ENCODE results near the gene TAL1.

TAL1 gene

GRCh38 chr1:47188791-47189785 is 42.9 kb downstream of the TAL1 start:
- no peak overlapping the region for H3K4me2 ChIP-seq (ENCODE audit: low read length)
- WGBS (ENCODE audit: extremely low coverage, insufficient coverage, insufficient read length), result no CpG with 5 or more reads among the region's 7 CpGs
- no peak overlapping the region for H3K27ac ChIP-seq (ENCODE audit: low read depth, low read length)
- H4K8ac ChIP-seq (ENCODE audit: low read depth, low read length), result no peak overlapping the region
- no peaks in the 10 kb centered on the region for H3K27me3 ChIP-seq (ENCODE audit: insufficient read depth, low read length)
- no peak overlapping the region for H2AFZ ChIP-seq (ENCODE audit: insufficient read depth, low read length, poor library complexity)
- no peaks in the 10 kb centered on the region for H3K79me2 ChIP-seq (ENCODE audit: control insufficient read depth, insufficient read depth, low read length, poor library complexity)
- no peak overlapping the region for H2AK5ac ChIP-seq (ENCODE audit: low read length)
- H4K91ac ChIP-seq (ENCODE audit: low read depth, low read length), result no peak overlapping the region
- no peak overlapping the region for H3K9ac ChIP-seq (ENCODE audit: low read length)
- no peak overlapping the region for H3K4me3 ChIP-seq (ENCODE audit: low read depth, low read length)
- peaks cover 5% of the 10 kb centered on the region for H3K9me3 ChIP-seq (ENCODE audit: insufficient read depth, low read depth, low read length)
- no peak overlapping the region for H3K14ac ChIP-seq (ENCODE audit: low read length)
- no peak overlapping the region for H3K18ac ChIP-seq (ENCODE audit: low read length)
- no peak overlapping the region for H4K12ac ChIP-seq (ENCODE audit: low read depth, low read length)
- DNase-seq, result no peak
- H3K4me1 ChIP-seq (ENCODE audit: control insufficient read depth in 1 of 2, insufficient read depth in 2 of 2, low read length in 2 of 2), result peaks cover 0 to 4% of the 10 kb centered on the region in 2 experiments
- no peak overlapping the region for H2BK12ac ChIP-seq (ENCODE audit: low read length)
- no peaks in the 10 kb centered on the region for H3K79me1 ChIP-seq (ENCODE audit: low read length)
- H2BK120ac ChIP-seq (ENCODE audit: insufficient read depth, low read length, poor library complexity), result no peak overlapping the region
- H3K4ac ChIP-seq (ENCODE audit: low read depth, low read length), result no peak overlapping the region
- H3K23ac ChIP-seq (ENCODE audit: low read length), result no peak overlapping the region
- no peaks in the 10 kb centered on the region for H3K36me3 ChIP-seq (ENCODE audit: control insufficient read depth in 1 of 2, insufficient read depth in 2 of 2, low read length in 2 of 2)
- no peak overlapping the region for H2BK5ac ChIP-seq (ENCODE audit: low read depth, low read length, poor library complexity)

- Histone ChIP-seq H2BK12ac (ENCODE audit: low read length) (no peak overlapping the region), H3K4me1 (ENCODE audit: control insufficient read depth in 1 of 2, insufficient read depth in 2 of 2, low read length in 2 of 2) (peaks cover 0 to 4% of the 10 kb centered on the region in 2 experiments), H4K8ac (ENCODE audit: low read depth, low read length) (no peak overlapping the region), H2BK5ac (ENCODE audit: low read depth, low read length, poor library complexity) (no peak overlapping the region), H3K4ac (ENCODE audit: low read depth, low read length) (no peak overlapping the region), H3K36me3 (ENCODE audit: control insufficient read depth in 1 of 2, insufficient read depth in 2 of 2, low read length in 2 of 2) (no peaks in the 10 kb centered on the region), H3K23ac (ENCODE audit: low read length) (no peak overlapping the region), H4K91ac (ENCODE audit: low read depth, low read length) (no peak overlapping the region), H3K9me3 (ENCODE audit: insufficient read depth, low read depth, low read length) (peaks cover 8% of the 10 kb centered on the region), H2AFZ (ENCODE audit: insufficient read depth, low read length, poor library complexity) (no peak overlapping the region), H3K27ac (ENCODE audit: low read depth, low read length) (no peak overlapping the region), H3K9ac (ENCODE audit: low read length) (no peak overlapping the region), H2BK120ac (ENCODE audit: insufficient read depth, low read length, poor library complexity) (no peak overlapping the region), H3K79me2 (ENCODE audit: control insufficient read depth, insufficient read depth, low read length, poor library complexity) (no peaks in the 10 kb centered on the region), H4K12ac (ENCODE audit: low read depth, low read length) (no peak overlapping the region), H3K4me3 (ENCODE audit: low read depth, low read length) (no peak overlapping the region), H3K79me1 (ENCODE audit: low read length) (no peaks in the 10 kb centered on the region), H3K4me2 (ENCODE audit: low read length) (no peak overlapping the region), H2AK5ac (ENCODE audit: low read length) (no peak overlapping the region), H3K14ac (ENCODE audit: low read length) (no peak overlapping the region), H3K18ac (ENCODE audit: low read length) (no peak overlapping the region), H3K27me3 (ENCODE audit: insufficient read depth, low read length) (no peaks in the 10 kb centered on the region)
- no CpG with 5 or more reads among the region's 2 CpGs for WGBS (ENCODE audit: extremely low coverage, insufficient coverage, insufficient read length)
- DNase-seq, result no peak
Observed at GRCh38 chr1:47187926-47188250, 44.1 kb downstream of the TAL1 start.

DNA sequence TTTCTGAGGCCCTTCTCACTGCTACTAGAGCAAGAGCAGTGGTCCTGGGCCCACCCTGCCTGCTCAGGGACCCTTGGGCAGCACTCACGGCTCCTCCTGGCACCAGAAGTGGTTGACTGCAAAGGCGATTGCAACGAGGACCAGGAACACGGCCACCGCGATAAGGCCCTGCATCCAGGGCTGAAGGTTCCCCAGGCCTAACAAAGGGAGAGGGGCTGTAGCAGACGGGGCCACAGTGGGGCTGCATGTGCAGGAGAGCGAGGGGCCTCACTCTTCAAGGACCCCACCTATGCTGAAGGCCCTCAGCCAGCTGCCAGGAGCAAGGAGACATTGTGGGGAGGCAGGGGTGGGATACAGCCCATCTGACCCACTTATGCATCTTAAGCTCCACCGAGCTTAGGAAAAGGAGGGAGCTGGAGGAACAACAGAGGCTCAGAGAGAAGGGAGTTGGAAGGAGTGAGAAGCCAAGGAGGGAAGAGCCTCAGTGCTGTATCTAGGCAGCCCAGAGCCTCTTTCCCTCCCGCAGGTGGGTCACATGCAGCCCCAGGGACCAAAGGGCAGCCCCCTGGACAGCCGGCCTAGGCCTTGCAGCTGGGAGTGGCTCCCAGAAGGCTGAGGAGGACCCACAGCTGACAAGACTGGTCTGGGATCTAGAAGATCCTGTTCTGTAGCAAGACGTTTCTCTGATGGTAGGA is 44.6 kb downstream of the TAL1 start:
- Histone ChIP-seq H3K9ac (ENCODE audit: low read length) (no peak overlapping the region), H3K27ac (ENCODE audit: low read depth, low read length) (no peak overlapping the region), H2AK5ac (ENCODE audit: low read length) (no peak overlapping the region), H4K12ac (ENCODE audit: low read depth, low read length) (no peak overlapping the region), H2BK12ac (ENCODE audit: low read length) (no peak overlapping the region), H4K8ac (ENCODE audit: low read depth, low read length) (no peak overlapping the region), H2BK120ac (ENCODE audit: insufficient read depth, low read length, poor library complexity) (no peak overlapping the region), H4K91ac (ENCODE audit: low read depth, low read length) (no peak overlapping the region), H3K4me2 (ENCODE audit: low read length) (no peak overlapping the region), H3K27me3 (ENCODE audit: insufficient read depth, low read length) (no peaks in the 10 kb centered on the region), H3K4me3 (ENCODE audit: low read depth, low read length) (no peak overlapping the region), H2BK5ac (ENCODE audit: low read depth, low read length, poor library complexity) (no peak overlapping the region), H3K14ac (ENCODE audit: low read length) (no peak overlapping the region), H3K4ac (ENCODE audit: low read depth, low read length) (no peak overlapping the region), H3K79me1 (ENCODE audit: low read length) (no peaks in the 10 kb centered on the region), H2AFZ (ENCODE audit: insufficient read depth, low read length, poor library complexity) (no peak overlapping the region), H3K9me3 (ENCODE audit: insufficient read depth, low read depth, low read length) (peaks cover 8% of the 10 kb centered on the region), H3K4me1 (ENCODE audit: control insufficient read depth in 1 of 2, insufficient read depth in 2 of 2, low read length in 2 of 2) (peaks cover 0 to 4% of the 10 kb centered on the region in 2 experiments), H3K23ac (ENCODE audit: low read length) (no peak overlapping the region), H3K79me2 (ENCODE audit: control insufficient read depth, insufficient read depth, low read length, poor library complexity) (no peaks in the 10 kb centered on the region), H3K18ac (ENCODE audit: low read length) (no peak overlapping the region), H3K36me3 (ENCODE audit: control insufficient read depth in 1 of 2, insufficient read depth in 2 of 2, low read length in 2 of 2) (no peaks in the 10 kb centered on the region)
- DNase-seq, result no peak
- no CpG with 5 or more reads among the region's 12 CpGs for WGBS (ENCODE audit: extremely low coverage, insufficient coverage, insufficient read length)

- H2BK5ac ChIP-seq (ENCODE audit: low read depth, low read length, poor library complexity), result no peak overlapping the region
- peaks cover 0 to 2% of the 10 kb centered on the region in 2 experiments for H3K4me1 ChIP-seq (ENCODE audit: control insufficient read depth in 1 of 2, insufficient read depth in 2 of 2, low read length in 2 of 2)
- H4K91ac ChIP-seq (ENCODE audit: low read depth, low read length), result no peak overlapping the region
- H2AFZ ChIP-seq (ENCODE audit: insufficient read depth, low read length, poor library complexity), result no peak overlapping the region
- WGBS (ENCODE audit: extremely low coverage, insufficient coverage, insufficient read length), result no CpG with 5 or more reads among the region's 13 CpGs
- no peak overlapping the region for H3K18ac ChIP-seq (ENCODE audit: low read length)
- H3K79me2 ChIP-seq (ENCODE audit: control insufficient read depth, insufficient read depth, low read length, poor library complexity), result no peaks in the 10 kb centered on the region
- H3K9me3 ChIP-seq (ENCODE audit: insufficient read depth, low read depth, low read length), result peaks cover 8% of the 10 kb centered on the region
- H2BK12ac ChIP-seq (ENCODE audit: low read length), result no peak overlapping the region
- H2BK120ac ChIP-seq (ENCODE audit: insufficient read depth, low read length, poor library complexity), result no peak overlapping the region
- H3K14ac ChIP-seq (ENCODE audit: low read length), result no peak overlapping the region
- no peak overlapping the region for H2AK5ac ChIP-seq (ENCODE audit: low read length)
- no peak for DNase-seq
- H3K27me3 ChIP-seq (ENCODE audit: insufficient read depth, low read length), result no peaks in the 10 kb centered on the region
- H3K27ac ChIP-seq (ENCODE audit: low read depth, low read length), result no peak overlapping the region
- no peak overlapping the region for H4K12ac ChIP-seq (ENCODE audit: low read depth, low read length)
- H3K79me1 ChIP-seq (ENCODE audit: low read length), result no peaks in the 10 kb centered on the region
- H3K9ac ChIP-seq (ENCODE audit: low read length), result no peak overlapping the region
- no peak overlapping the region for H4K8ac ChIP-seq (ENCODE audit: low read depth, low read length)
- no peak overlapping the region for H3K23ac ChIP-seq (ENCODE audit: low read length)
- no peaks in the 10 kb centered on the region for H3K36me3 ChIP-seq (ENCODE audit: control insufficient read depth in 1 of 2, insufficient read depth in 2 of 2, low read length in 2 of 2)
- H3K4me3 ChIP-seq (ENCODE audit: low read depth, low read length), result no peak overlapping the region
- no peak overlapping the region for H3K4me2 ChIP-seq (ENCODE audit: low read length)
- H3K4ac ChIP-seq (ENCODE audit: low read depth, low read length), result no peak overlapping the region
Observed at GRCh38 chr1:47186267-47187185, 45.5 kb downstream of the TAL1 start.
